ENCODE results near the gene GLOD4. TPM values are rescaled to one million over a fixed set of nuclear protein-coding genes. Genes with fewer than 3 reads are reported as not detected.

Gene GLOD4
- total and polyA plus RNA-seq, 2 donors (not counting 1 experiment from before 2014, with no cell fraction given) = 31.7 to 62.8 TPM

- Histone ChIP-seq H3K9ac (ENCODE audit: insufficient read depth, low read length) (no peak overlapping the region), H3K4me2 (ENCODE audit: extremely low read depth, insufficient read depth, low read length) (no peak overlapping the region), H3K4me1 (ENCODE audit: control insufficient read depth, extremely low read depth, insufficient read depth, low read length) (no peaks in the 10 kb centered on the region), H3K27me3 (ENCODE audit: control insufficient read depth, insufficient read depth, low read length) (no peaks in the 10 kb centered on the region), H3K27ac (ENCODE audit: insufficient read depth, low read length) (no peak overlapping the region), H4K20me1 (ENCODE audit: control insufficient read depth, extremely low read depth, insufficient read depth, low read length) (no peaks in the 10 kb centered on the region), H3K9me3 (ENCODE audit: control insufficient read depth, insufficient read depth, low read depth, low read length) (no peaks in the 10 kb centered on the region), H3K79me2 (ENCODE audit: control insufficient read depth, insufficient read depth, low read length) (no peaks in the 10 kb centered on the region), H2AFZ (ENCODE audit: low read length) (no peak overlapping the region), H3K4me3 (replicated peaks in 1 of 4; ENCODE audit: control extremely low read depth in 1 of 4, insufficient read depth in 1 of 4, low read depth in 3 of 4, low read length in 4 of 4) (no peak overlapping the region), H3K36me3 (ENCODE audit: control insufficient read depth, insufficient read depth, low read length) (no peaks in the 10 kb centered on the region)
- no peak for DNase-seq (ENCODE audit: low read depth in 2 of 2)
- TF ChIP-seq CTCF (conservative IDR thresholded peaks at IDR 0.05 in 1 of 2, IDR thresholded peaks at IDR 0.05 in 1 of 2; ENCODE audit: low read depth in 1 of 2, low read length in 2 of 2) = no peak
- TF ChIP-seq EZH2 (IDR thresholded peaks at IDR 0.05; ENCODE audit: low read length, missing control alignments) = no peak
These were observed 56.3 kb downstream of the GLOD4 start for GRCh38 chr17:725746-726145.

DNA sequence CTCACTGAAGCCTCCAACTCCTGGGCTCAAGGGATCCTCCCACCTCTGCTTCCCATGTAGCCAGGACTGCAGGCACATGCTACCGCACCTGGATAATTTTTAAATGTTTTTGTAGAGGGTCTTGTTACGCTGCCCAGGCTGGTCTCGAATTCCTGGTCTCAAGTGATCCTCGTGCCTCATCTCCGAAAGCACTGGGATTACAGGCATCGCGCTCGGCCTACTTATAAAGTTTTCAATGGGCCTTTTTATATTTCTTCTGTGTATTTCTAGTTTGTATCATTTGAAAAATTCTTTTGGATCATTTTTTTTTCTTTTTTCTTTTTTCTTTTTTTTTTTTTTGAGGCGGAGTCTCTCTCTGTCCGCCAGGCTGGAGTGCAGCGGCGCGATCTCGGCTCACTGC is 57.0 kb downstream of the GLOD4 start:
- H3K4me3 ChIP-seq (replicated peaks in 1 of 4; ENCODE audit: control extremely low read depth in 1 of 4, insufficient read depth in 1 of 4, low read depth in 3 of 4, low read length in 4 of 4) = no peak overlapping the region
- no peaks in the 10 kb centered on the region for H3K79me2 ChIP-seq (ENCODE audit: control insufficient read depth, insufficient read depth, low read length)
- H3K9me3 ChIP-seq (ENCODE audit: control insufficient read depth, insufficient read depth, low read depth, low read length) = no peaks in the 10 kb centered on the region
- no peak overlapping the region for H3K9ac ChIP-seq (ENCODE audit: insufficient read depth, low read length)
- H4K20me1 ChIP-seq (ENCODE audit: control insufficient read depth, extremely low read depth, insufficient read depth, low read length) = no peaks in the 10 kb centered on the region
- no peaks in the 10 kb centered on the region for H3K36me3 ChIP-seq (ENCODE audit: control insufficient read depth, insufficient read depth, low read length)
- no peak overlapping the region for H3K27ac ChIP-seq (ENCODE audit: insufficient read depth, low read length)
- no peak for DNase-seq (ENCODE audit: low read depth in 2 of 2)
- H2AFZ ChIP-seq (ENCODE audit: low read length) = no peak overlapping the region
- TF ChIP-seq EZH2 (IDR thresholded peaks at IDR 0.05; ENCODE audit: low read length, missing control alignments) (no peak), CTCF (conservative IDR thresholded peaks at IDR 0.05 in 1 of 2, IDR thresholded peaks at IDR 0.05 in 1 of 2; ENCODE audit: low read depth in 1 of 2, low read length in 2 of 2) (no peak)
- no peak overlapping the region for H3K4me2 ChIP-seq (ENCODE audit: extremely low read depth, insufficient read depth, low read length)
- H3K4me1 ChIP-seq (ENCODE audit: control insufficient read depth, extremely low read depth, insufficient read depth, low read length) = no peaks in the 10 kb centered on the region
- H3K27me3 ChIP-seq (ENCODE audit: control insufficient read depth, insufficient read depth, low read length) = no peaks in the 10 kb centered on the region

DNA sequence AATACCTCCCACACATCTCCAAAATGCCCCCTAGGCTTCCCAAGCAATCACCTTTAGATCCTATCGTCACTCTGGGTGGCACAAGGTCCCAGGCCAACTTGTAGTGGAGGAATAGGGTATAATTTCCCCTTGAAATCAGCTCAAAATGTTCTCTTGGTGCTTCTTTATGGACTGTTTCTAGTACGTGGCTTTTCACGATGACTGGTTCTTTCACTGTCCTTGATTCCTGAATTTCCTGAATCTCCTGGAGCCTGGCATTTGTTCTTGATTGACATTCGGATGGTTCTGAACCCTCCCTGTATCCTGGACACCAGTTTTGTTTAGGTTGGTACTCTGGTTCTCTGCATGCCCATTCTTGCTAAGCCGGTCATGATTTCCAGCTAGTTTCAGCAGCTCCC is 60.5 kb downstream of the GLOD4 start:
- no peak overlapping the region for H3K9ac ChIP-seq (ENCODE audit: insufficient read depth, low read length)

More for the DNA sequence above, 60.5 kb downstream of the GLOD4 start:
- no peaks in the 10 kb centered on the region for H3K4me1 ChIP-seq (ENCODE audit: control insufficient read depth, extremely low read depth, insufficient read depth, low read length)
- H3K27ac ChIP-seq (ENCODE audit: insufficient read depth, low read length) = no peak overlapping the region
- H4K20me1 ChIP-seq (ENCODE audit: control insufficient read depth, extremely low read depth, insufficient read depth, low read length) = no peaks in the 10 kb centered on the region
- no peaks in the 10 kb centered on the region for H3K36me3 ChIP-seq (ENCODE audit: control insufficient read depth, insufficient read depth, low read length)
- H3K4me2 ChIP-seq (ENCODE audit: extremely low read depth, insufficient read depth, low read length) = no peak overlapping the region
- no peak for TF ChIP-seq EZH2 (IDR thresholded peaks at IDR 0.05; ENCODE audit: low read length, missing control alignments)
- TF ChIP-seq CTCF (conservative IDR thresholded peaks at IDR 0.05 in 1 of 2, IDR thresholded peaks at IDR 0.05 in 1 of 2; ENCODE audit: low read depth in 1 of 2, low read length in 2 of 2) = no peak
- H3K9me3 ChIP-seq (ENCODE audit: control insufficient read depth, insufficient read depth, low read depth, low read length) = no peaks in the 10 kb centered on the region
- H2AFZ ChIP-seq (ENCODE audit: low read length) = no peak overlapping the region
- no peaks in the 10 kb centered on the region for H3K79me2 ChIP-seq (ENCODE audit: control insufficient read depth, insufficient read depth, low read length)
- H3K4me3 ChIP-seq (replicated peaks in 1 of 4; ENCODE audit: control extremely low read depth in 1 of 4, insufficient read depth in 1 of 4, low read depth in 3 of 4, low read length in 4 of 4) = no peak overlapping the region
- no peak for DNase-seq (ENCODE audit: low read depth in 2 of 2)
- H3K27me3 ChIP-seq (ENCODE audit: control insufficient read depth, insufficient read depth, low read length) = no peaks in the 10 kb centered on the region

Measured in fibroblast of lung (primary cell).